H1 (cell line): Measurements from ENCODE around the gene ADRA2C. TPM values are rescaled to one million over a fixed set of nuclear protein-coding genes. Genes with fewer than 3 reads are reported as not detected.

Experiments used
- CTCF ChIA-PET: fragments of 300-600 bp; sonication (Branson Sonifier 250); formaldehyde crosslinking; loops from one replicate; lab custom pipeline; 2021; ENCODE audit not compliant: partially characterized antibody; lab: Charles Lee
- POLR2A ChIA-PET: fragments of 300-600 bp; sonication (Branson Sonifier 250); formaldehyde crosslinking; loops from one replicate; lab custom pipeline; 2021; ENCODE audit warnings: inconsistent platforms; ENCODE audit not compliant: partially characterized antibody; lab: Charles Lee
- DNase-seq, 2 experiments: peaks; one replicate each; pipeline versions ENCODE4 v3.0.0 to v3.0.0-alpha.2; 2010 to 2022; ENCODE audit warnings: low spot score in 2 of 2, low read depth in 1 of 2, mixed read lengths in 1 of 2
- FAIRE-seq: peaks from 2 replicates; lab custom pipeline; 2011; peaks lifted over from hg19 to GRCh38; lab: Jason Lieb, UNC
- H2AFZ ChIP-seq: 2 replicates; pipeline ENCODE4 v1.8.1; 2012; ENCODE audit warnings: low read length, inconsistent platforms
- H2AK5ac ChIP-seq: 2 replicates; pipeline ENCODE4 v1.6.1; 2013; ENCODE audit warnings: low read depth, low read length
- H2BK120ac ChIP-seq: replicated peaks from 2 replicates; pipeline ENCODE3; 2013; ENCODE audit warnings: low read depth, low read length, inconsistent platforms
- H2BK12ac ChIP-seq: 2 replicates; pipeline ENCODE4 v1.6.1; 2013; ENCODE audit warnings: low read depth, low read length
- H2BK15ac ChIP-seq: 2 replicates; pipeline ENCODE4 v1.6.1; 2013; ENCODE audit warnings: low read length
- H2BK20ac ChIP-seq: 2 replicates; pipeline ENCODE4 v1.6.1; 2013; ENCODE audit warnings: low read length
- H2BK5ac ChIP-seq: 2 replicates; pipeline ENCODE4 v1.6.1; 2013; ENCODE audit warnings: low read depth, low read length
- H3K14ac ChIP-seq: 2 replicates; pipeline ENCODE4 v1.6.1; 2013; ENCODE audit warnings: inconsistent platforms; ENCODE audit not compliant: insufficient read length
- H3K18ac ChIP-seq: 2 replicates; pipeline ENCODE4 v1.6.1; 2013; ENCODE audit warnings: low read length; ENCODE audit errors: extremely low read depth
- H3K23ac ChIP-seq: 2 replicates; pipeline ENCODE4 v1.6.1; 2013; ENCODE audit warnings: inconsistent platforms; ENCODE audit not compliant: insufficient read length
- H3K23me2 ChIP-seq: 2 replicates; pipeline ENCODE4 v1.6.1; 2013; ENCODE audit warnings: low read depth, low read length
- H3K27ac ChIP-seq: 2 replicates; pipeline ENCODE4 v1.6.1; 2011; ENCODE audit warnings: low read depth, low read length, inconsistent platforms
- H3K27me3 ChIP-seq, 4 experiments: replicated peaks in 1 of 4; 1 replicate in 1 of 4; 2 replicates in 3 of 4; pipeline versions ENCODE4 v1.6.1 to v1.8.1; 2011 to 2013; ENCODE audit warnings: low read length in 3 of 4, mild to moderate bottlenecking in 3 of 4, inconsistent platforms in 2 of 4, mixed read lengths in 2 of 4, moderate library complexity in 1 of 4; ENCODE audit not compliant: control insufficient read depth in 3 of 4, insufficient read depth in 3 of 4; ENCODE audit errors: extremely low read depth in 1 of 4
- H3K36me3 ChIP-seq, 4 experiments: 2 replicates each; pipeline versions ENCODE4 v1.6.1 to v1.8.1; 2011 to 2013; ENCODE audit warnings: mild to moderate bottlenecking in 4 of 4, low read length in 3 of 4, moderate library complexity in 2 of 4, control low read depth in 1 of 4, inconsistent platforms in 1 of 4; ENCODE audit not compliant: insufficient read depth in 4 of 4, control insufficient read depth in 2 of 4
- H3K4ac ChIP-seq: replicated peaks from 2 replicates; pipeline ENCODE3; 2013; ENCODE audit warnings: low read length, low read depth, mixed read lengths, inconsistent platforms; ENCODE audit not compliant: insufficient read length
- H3K4me1 ChIP-seq, 4 experiments: replicated peaks in 1 of 4; 1 replicate in 1 of 4; 2 replicates in 3 of 4; pipeline versions ENCODE4 v1.6.1 to v1.8.1; 2011 to 2013; ENCODE audit warnings: low read length in 3 of 4, inconsistent platforms in 2 of 4, mixed read lengths in 1 of 4; ENCODE audit not compliant: insufficient read depth in 4 of 4, control insufficient read depth in 3 of 4
- H3K4me2 ChIP-seq, 2 experiments: 2 replicates each; pipeline versions ENCODE4 v1.6.1 to v1.8.1; 2011 to 2013; ENCODE audit warnings: low read depth in 2 of 2, low read length in 2 of 2, control low read depth in 1 of 2, inconsistent platforms in 1 of 2, mild to moderate bottlenecking in 1 of 2; ENCODE audit not compliant: insufficient read depth in 1 of 2
- H3K4me3 ChIP-seq, 4 experiments: fragments of 200-600, 300-600 bp in 1 of 4; sonication (generic), shearing (Covaris generic), sonication (Bioruptor Twin) in 1 of 4; 2 replicates each; pipeline versions ENCODE4 v1.5.1 to v1.8.1; 2011 to 2016; ENCODE audit warnings: low read length in 4 of 4, low read depth in 3 of 4, control low read depth in 2 of 4, inconsistent platforms in 2 of 4, mild to moderate bottlenecking in 2 of 4, mixed read lengths in 1 of 4, moderate library complexity in 1 of 4; ENCODE audit not compliant: insufficient read depth in 2 of 4; ENCODE audit errors: extremely low read depth in 1 of 4
- H3K56ac ChIP-seq: replicated peaks from 2 replicates; pipeline ENCODE3; 2013; ENCODE audit warnings: low read depth, mild to moderate bottlenecking, mixed read lengths, low read length, inconsistent platforms; ENCODE audit not compliant: insufficient read length
- H3K79me1 ChIP-seq: 2 replicates; pipeline ENCODE4 v1.6.1; 2013; ENCODE audit warnings: low read depth, low read length, control low read depth
- H3K79me2 ChIP-seq, 2 experiments: 2 replicates each; pipeline versions ENCODE4 v1.6.1 to v1.8.1; 2012 to 2013; ENCODE audit warnings: low read length in 2 of 2, mild to moderate bottlenecking in 2 of 2, inconsistent platforms in 1 of 2; ENCODE audit not compliant: insufficient read depth in 2 of 2, control insufficient read depth in 1 of 2
- H3K9ac ChIP-seq, 4 experiments: replicated peaks in 1 of 4; 1 replicate in 1 of 4; 2 replicates in 3 of 4; pipeline versions ENCODE4 v1.6.1 to v1.8.1; 2011 to 2013; ENCODE audit warnings: low read depth in 3 of 4, low read length in 3 of 4, control low read depth in 2 of 4, mild to moderate bottlenecking in 2 of 4, moderate library complexity in 2 of 4, inconsistent platforms in 1 of 4; ENCODE audit errors: extremely low read depth in 1 of 4
- H3K9me3 ChIP-seq, 2 experiments: 2 replicates each; pipeline versions ENCODE4 v1.6.1 to v1.8.1; 2012 to 2013; ENCODE audit warnings: mild to moderate bottlenecking in 2 of 2, moderate library complexity in 2 of 2, control low read depth in 1 of 2, inconsistent platforms in 1 of 2, low read depth in 1 of 2, low read length in 1 of 2, mixed read lengths in 1 of 2; ENCODE audit not compliant: insufficient read depth in 2 of 2
- H4K20me1 ChIP-seq, 2 experiments: replicated peaks in 1 of 2; 2 replicates each; pipeline versions ENCODE3 to v1.8.1; 2011 to 2013; ENCODE audit warnings: inconsistent platforms in 2 of 2, low read length in 2 of 2, mild to moderate bottlenecking in 1 of 2; ENCODE audit not compliant: insufficient read depth in 2 of 2, control insufficient read depth in 1 of 2
- H4K5ac ChIP-seq: 2 replicates; pipeline ENCODE4 v1.6.1; 2013; ENCODE audit warnings: low read length, low read depth, mixed read lengths, inconsistent platforms; ENCODE audit not compliant: insufficient read length
- H4K8ac ChIP-seq: 2 replicates; pipeline ENCODE4 v1.8.0; 2013; ENCODE audit warnings: mild to moderate bottlenecking, moderate library complexity, low read length, inconsistent platforms; ENCODE audit not compliant: insufficient read depth; ENCODE audit errors: extremely low read depth
- H4K91ac ChIP-seq: replicated peaks from 2 replicates; pipeline ENCODE3; 2013; ENCODE audit warnings: low read length, mixed read lengths, inconsistent platforms; ENCODE audit not compliant: insufficient read length
- ATF3 ChIP-seq: IDR thresholded peaks from 2 replicates; pipeline ENCODE4 v1.6.1; 2011; ENCODE audit warnings: low read depth, mild to moderate bottlenecking, low read length; ENCODE audit not compliant: insufficient read depth
- BRCA1 ChIP-seq: IDR thresholded peaks from 2 replicates; pipeline ENCODE4 v1.6.1; 2012; ENCODE audit warnings: low read depth, low read length, improper control_type of control experiment
- CBX8 ChIP-seq: fragments of 300-800, 300-1000 bp; sonication (generic); IDR thresholded peaks from 2 replicates; pipeline ENCODE4 v1.7.1; 2016; ENCODE audit warnings: low read depth, low read length, borderline replicate concordance
- CTBP2 ChIP-seq: IDR thresholded peaks from 2 replicates; pipeline ENCODE4 v1.7.0; 2011; ENCODE audit warnings: borderline replicate concordance, mild to moderate bottlenecking, moderate library complexity, mixed read lengths, low read length; ENCODE audit not compliant: insufficient read depth, insufficient read length
- EGR1 ChIP-seq: IDR thresholded peaks from 2 replicates; pipeline ENCODE4 v1.6.1; 2011; ENCODE audit warnings: low read depth, low read length, borderline replicate concordance
- HDAC6 ChIP-seq: IDR thresholded peaks from one replicate; pipeline ENCODE4 v1.7.1; 2012; ENCODE audit warnings: low read depth, mild to moderate bottlenecking, inconsistent platforms, low read length, moderate library complexity
- JUN ChIP-seq: IDR thresholded peaks from 2 replicates; pipeline ENCODE4 v1.6.1; 2011; ENCODE audit warnings: low read depth, mild to moderate bottlenecking, improper control_type of control experiment, low read length
- RFX5 ChIP-seq: IDR thresholded peaks from 2 replicates; pipeline ENCODE4 v1.6.1; 2011; ENCODE audit warnings: low read depth, low read length, improper control_type of control experiment, borderline replicate concordance
- SP2 ChIP-seq: IDR thresholded peaks from 2 replicates; pipeline ENCODE4 v1.6.1; 2012; ENCODE audit warnings: mild to moderate bottlenecking, low read length, inconsistent platforms
- SRF ChIP-seq: IDR thresholded peaks from 2 replicates; pipeline ENCODE4 v1.6.1; 2011; ENCODE audit warnings: mild to moderate bottlenecking, low read depth, low read length, moderate library complexity
- YY1 ChIP-seq: IDR thresholded peaks from 2 replicates; pipeline ENCODE4 v1.6.1; 2011; ENCODE audit warnings: low read depth, mild to moderate bottlenecking, low read length
- ZNF274 ChIP-seq: IDR thresholded peaks from 2 replicates; pipeline ENCODE4 v1.7.0; 2012; ENCODE audit warnings: low read length, borderline replicate concordance; ENCODE audit errors: extremely low read depth
- WGBS, 2 experiments: shearing (Covaris generic) in 1 of 2; methylation state at CpG; one replicate each; pipeline versions ENCODE4 v1.1.6 to v1.1.7; 2013 to 2015; ENCODE audit warnings: low lambda C conversion rate in 2 of 2, mixed read lengths in 2 of 2, inconsistent platforms in 1 of 2, low coverage in 1 of 2, missing lambda C conversion rate in 1 of 2; ENCODE audit not compliant: insufficient replicate concordance in 2 of 2, insufficient coverage in 1 of 2, insufficient read length in 1 of 2; ENCODE audit errors: extremely low coverage in 1 of 2, missing lambda C conversion rate in 1 of 2; 5-methylcytosine and 5-hydroxymethylcytosine counted together
- polyA plus RNA-seq, 7 experiments: library from polyadenylated mRNA; depleted of rRNA in 3 of 7; stranded (reverse) in 5 of 7; unstranded in 2 of 7; fragments of >200 nt in 5 of 7; fragments of 200-250 nt in 2 of 7; gene quantifications; 1 replicate in 5 of 7; 2 replicates in 1 of 7; 4 replicates in 1 of 7; pipeline versions ENCODE4 v1.2.1 to v1.2.3, GENCODE V29; 2011 to 2013; ENCODE audit warnings: missing spikeins in 2 of 7, mixed read lengths in 2 of 7
- total RNA-seq: library from RNA; stranded (reverse); fragmentation: NEBNext Ultra II Directional; extraction: Animal tissue kit (Norgen Biotek cat#: 25700); gene quantifications from 2 replicates; pipeline ENCODE4 v1.2.1, GENCODE V29; 2021

Gene ADRA2C
- total and polyA plus RNA-seq, 2 of the 8 experiments (the other 6 are each of a cell fraction or from before 2014, with no cell fraction given) = 14.6 to 14.8 TPM

DNA sequence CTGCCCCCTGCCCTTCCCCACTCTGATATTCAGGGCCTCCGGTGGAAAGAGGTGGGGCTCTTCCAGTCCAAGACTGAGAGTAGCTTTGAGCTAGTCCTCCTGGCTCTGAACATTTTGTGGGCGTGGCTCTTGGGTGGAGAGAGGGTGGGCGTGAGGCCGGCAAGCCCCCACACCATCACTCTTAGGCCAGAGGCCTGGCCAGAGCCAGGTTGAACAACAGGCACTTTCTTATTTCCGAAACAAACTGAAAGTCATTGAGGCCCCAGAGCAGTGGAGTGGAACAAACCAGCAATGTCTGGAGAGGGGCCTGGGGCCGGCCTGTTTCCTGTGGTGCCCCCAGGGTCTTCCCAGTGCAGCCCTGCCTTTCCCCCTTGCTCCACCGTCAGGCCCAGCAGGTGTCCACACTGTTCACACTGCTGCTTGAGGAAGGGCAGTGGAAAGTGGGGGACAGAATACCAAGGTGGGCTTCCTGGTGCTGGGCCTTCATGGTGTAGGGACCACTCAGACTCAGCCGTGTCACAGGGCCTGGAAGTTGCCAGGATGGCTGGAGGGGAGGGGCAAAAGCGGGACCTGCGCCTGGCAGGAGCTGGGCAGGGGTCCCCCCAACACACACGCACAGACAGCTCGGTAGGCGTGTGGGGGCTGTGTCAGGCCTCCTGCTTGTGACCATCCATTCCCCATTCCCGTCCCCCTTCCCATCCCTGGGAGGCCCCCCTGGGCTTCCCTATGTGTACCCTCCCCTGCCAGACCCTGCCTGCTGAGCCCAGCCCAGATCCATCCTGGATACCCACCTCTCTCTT lies 2.9 kb downstream of the ADRA2C start:
- Histone ChIP-seq H3K79me2 (no peaks in the 10 kb centered on the region), H2BK12ac (no peak overlapping the region), H4K8ac (no peak overlapping the region; the same call in 1 of the 2 replicates), H2BK120ac (no peak overlapping the region), H3K27ac (no peak overlapping the region), H2BK15ac (0 out of 2 replicates have a peak overlapping the region, but pooled peaks have one; percentile 65), H3K56ac (no peak overlapping the region), H2AK5ac (no peak overlapping the region), H3K23me2 (peaks cover 8% of the 10 kb centered on the region; the same call in 1 of the 2 replicates), H3K4me2 (no peak overlapping the region), H3K4me3 (no peak overlapping the region), H3K9me3 (no peaks in the 10 kb centered on the region), H4K20me1 (peaks cover 0 to 11% of the 10 kb centered on the region in 2 experiments), H4K91ac (peak overlapping the region; percentile 54), H3K23ac (no peak overlapping the region), H2BK20ac (no peak overlapping the region), H3K4ac (no peak overlapping the region), H3K79me1 (no peaks in the 10 kb centered on the region), H3K14ac (no peak overlapping the region), H2AFZ (no peak overlapping the region), H2BK5ac (no peak overlapping the region), H3K9ac (no peak overlapping the region), H3K4me1 (peaks cover 0 to 13% (median 7%) of the 10 kb centered on the region in 4 experiments; a peak in 5 of 7 replicates), H3K36me3 (no peaks in the 10 kb centered on the region), H4K5ac (no peak overlapping the region), H3K27me3 (peaks cover 4 to 38% (median 26%) of the 10 kb centered on the region in 4 experiments), H3K18ac (no peak overlapping the region)
- 82% methylated on average over 14 of the region's 14 CpGs; no CpG with 5 or more reads in 1 of the 2 experiments for WGBS, 2 experiments
- ChIA-PET POLR2A (interaction anchor here (1.1 to 1.4 kb wide), 3 partner anchors 11 to 24 kb away, joined by 3 read pairs; no protein-coding TSS in a partner anchor), CTCF (interaction anchor here (0.7 to 12.1 kb wide), 11 partner anchors 10 to 112 kb away, joined by 3 to 110 read pairs (median 8); no protein-coding TSS in a partner anchor)
- DNase-seq = no peak
- FAIRE-seq = no peak
- TF ChIP-seq SRF (no peak), CTBP2 (no peak), ATF3 (no peak), JUN (no peak), YY1 (no peak), RFX5 (no peak), HDAC6 (no peak), ZNF274 (no peak), SP2 (no peak), EGR1 (no peak), CBX8 (no peak), BRCA1 (no peak)
